WTC11 (cell line): ENCODE data around the gene MRE11. TPM values are rescaled to one million over a fixed set of nuclear protein-coding genes. Genes with fewer than 3 reads are reported as not detected.

Source experiments
- ATAC-seq: fragments of 200-7000 bp; cut with Tn5 transposase; 2 replicates; pipeline ENCODE4 v1.10.0; 2021; ENCODE audit warnings: mild to moderate bottlenecking, moderate library complexity
- CTCF ChIA-PET: fragments of 300-600 bp; sonication (Branson Sonifier 250); formaldehyde crosslinking; loops from one replicate; lab custom pipeline; 2021; ENCODE audit warnings: antibody characterized with exemption; lab: Charles Lee
- POLR2A ChIA-PET: fragments of 350-600 bp; sonication (Branson Sonifier 250); formaldehyde crosslinking; loops from one replicate; lab custom pipeline; 2021; ENCODE audit warnings: antibody characterized with exemption; lab: Charles Lee
- DNase-seq: peaks from one replicate; pipeline ENCODE4 v3.0.0; 2021; ENCODE audit warnings: low spot score
- H3K27ac Mint-ChIP-seq: 2 replicates; pipeline ENCODE4 v1.8.0; 2021; ENCODE audit warnings: mixed read lengths
- H3K27me3 Mint-ChIP-seq: 2 replicates; pipeline ENCODE4 v1.8.0; 2021; ENCODE audit warnings: low read depth, mild to moderate bottlenecking, moderate library complexity, mixed read lengths
- H3K36me3 Mint-ChIP-seq: 2 replicates; pipeline ENCODE4 v1.8.0; 2021; ENCODE audit warnings: mixed read lengths
- H3K4me1 Mint-ChIP-seq: 2 replicates; pipeline ENCODE4 v1.8.0; 2022; ENCODE audit warnings: mixed read lengths
- H3K4me3 Mint-ChIP-seq: 2 replicates; pipeline ENCODE4 v1.8.0; 2021; ENCODE audit warnings: mild to moderate bottlenecking, moderate library complexity, mixed read lengths
- H3K9me3 Mint-ChIP-seq: 2 replicates; pipeline ENCODE4 v1.8.0; 2021; ENCODE audit warnings: mixed read lengths
- AR ChIP-seq: fragments of 250-450 bp; sonication (Bioruptor Pico); IDR thresholded peaks from 2 replicates; pipeline ENCODE4 v1.9.0; 2021; ENCODE audit warnings: mild to moderate bottlenecking
- CREM ChIP-seq: sonication (generic); formaldehyde crosslinking; IDR thresholded peaks from 2 replicates; pipeline ENCODE4 v1.8.1; 2022; ENCODE audit warnings: mild to moderate bottlenecking, missing genetic modification reagents, moderate library complexity
- CTCF ChIP-seq: fragments of 200-600 bp; IDR thresholded peaks from 2 replicates; pipeline ENCODE4 v1.8.0; 2022; ENCODE audit warnings: antibody characterized with exemption
- FOXP4 ChIP-seq: sonication (generic); formaldehyde crosslinking; IDR thresholded peaks from 2 replicates; pipeline ENCODE4 v1.8.0; 2022; ENCODE audit warnings: mild to moderate bottlenecking, missing genetic modification reagents
- MLX ChIP-seq: sonication (generic); formaldehyde crosslinking; IDR thresholded peaks from 2 replicates; pipeline ENCODE4 v1.8.1; 2023; ENCODE audit warnings: mild to moderate bottlenecking, missing genetic modification reagents, moderate library complexity
- NR2C2 ChIP-seq: sonication (generic); formaldehyde crosslinking; IDR thresholded peaks from 2 replicates; pipeline ENCODE4 v1.8.0; 2022; ENCODE audit warnings: mild to moderate bottlenecking, missing genetic modification reagents
- OVOL2 ChIP-seq: fragments of 250-450 bp; sonication (Bioruptor Pico); IDR thresholded peaks from 2 replicates; pipeline ENCODE4 v1.9.0; 2021; ENCODE audit warnings: mild to moderate bottlenecking, borderline replicate concordance
- PREB ChIP-seq: sonication (generic); formaldehyde crosslinking; IDR thresholded peaks from 2 replicates; pipeline ENCODE4 v1.8.1; 2022; ENCODE audit warnings: mild to moderate bottlenecking, missing genetic modification reagents, moderate library complexity, borderline replicate concordance
- RORB ChIP-seq: fragments of 250-450 bp; sonication (Bioruptor Pico); IDR thresholded peaks from 2 replicates; pipeline ENCODE4 v1.9.0; 2021; ENCODE audit warnings: mild to moderate bottlenecking
- TCF7 ChIP-seq: sonication (generic); formaldehyde crosslinking; IDR thresholded peaks from 2 replicates; pipeline ENCODE4 v1.8.0; 2022; ENCODE audit warnings: mild to moderate bottlenecking, low read depth, missing genetic modification reagents, moderate library complexity
- TEAD1 ChIP-seq: sonication (generic); formaldehyde crosslinking; IDR thresholded peaks from 2 replicates; pipeline ENCODE4 v1.8.0; 2022; ENCODE audit warnings: mild to moderate bottlenecking, missing genetic modification reagents
- TP53 ChIP-seq: sonication (generic); formaldehyde crosslinking; IDR thresholded peaks from 2 replicates; pipeline ENCODE4 v1.8.1; 2023; ENCODE audit warnings: mild to moderate bottlenecking, missing genetic modification reagents
- ZBTB43 ChIP-seq: sonication (generic); formaldehyde crosslinking; IDR thresholded peaks from 2 replicates; pipeline ENCODE4 v1.8.1; 2023; ENCODE audit warnings: mild to moderate bottlenecking, missing genetic modification reagents
- ZNF425 ChIP-seq: fragments of 250-450 bp; sonication (Bioruptor Pico); conservative IDR thresholded peaks from 2 replicates; pipeline ENCODE4 v1.9.0; 2021; ENCODE audit warnings: mild to moderate bottlenecking
- total RNA-seq: library from RNA; stranded (reverse); gene quantifications from 3 replicates; pipeline ENCODE4 v1.2.3, GENCODE V29; 2021

Gene MRE11
- total RNA-seq, 1 experiment from 2014 or later = 34.3 TPM

- no peak for ATAC-seq
- no peak for DNase-seq
- TF ChIP-seq TEAD1 (CRISPR knock-in tag) (no peak), TP53 (CRISPR knock-in tag) (no peak), RORB (no peak), AR (CRISPR knock-in tag) (no peak), CREM (CRISPR knock-in tag) (no peak), CTCF (no peak), FOXP4 (no peak), TCF7 (CRISPR knock-in tag) (no peak), ZNF425 (no peak), ZBTB43 (no peak), OVOL2 (CRISPR knock-in tag) (no peak), MLX (no peak), NR2C2 (no peak), PREB (CRISPR knock-in tag) (no peak)
- POLR2A ChIA-PET = interaction anchor here (0.7 kb wide), 1 partner anchor 9 kb away, joined by 3 read pairs; no protein-coding TSS in a partner anchor
- Mint-ChIP-seq H3K4me3 (no peak overlapping the region), H3K27ac (no peak overlapping the region), H3K4me1 (peaks cover 8% of the 10 kb centered on the region), H3K36me3 (peaks cover 18% of the 10 kb centered on the region), H3K9me3 (0 out of 2 replicates have a peak, but pooled peaks cover 4% of the 10 kb centered on the region), H3K27me3 (no peaks in the 10 kb centered on the region)
- CTCF ChIA-PET = interaction anchor here (0.9 to 1.3 kb wide), 2 partner anchors 241 to 529 kb away, joined by 3 read pairs; no protein-coding TSS in a partner anchor
Measured at GRCh38 chr11:94424011-94424410, 69.6 kb downstream of the MRE11 start.
